ENCODE data around the gene ZNF594. TPM values are rescaled to one million over a fixed set of nuclear protein-coding genes. Genes with fewer than 3 reads are reported as not detected.
A peak's percentile ranks its signal among the peaks of the same experiment; 100 is the strongest.

Gene ZNF594
- total and polyA plus RNA-seq, 10 of the 15 experiments (the other 5 are each of a cell fraction or from before 2014, with no cell fraction given), result 0.98 to 14.3 (median 11.1) TPM

DNA sequence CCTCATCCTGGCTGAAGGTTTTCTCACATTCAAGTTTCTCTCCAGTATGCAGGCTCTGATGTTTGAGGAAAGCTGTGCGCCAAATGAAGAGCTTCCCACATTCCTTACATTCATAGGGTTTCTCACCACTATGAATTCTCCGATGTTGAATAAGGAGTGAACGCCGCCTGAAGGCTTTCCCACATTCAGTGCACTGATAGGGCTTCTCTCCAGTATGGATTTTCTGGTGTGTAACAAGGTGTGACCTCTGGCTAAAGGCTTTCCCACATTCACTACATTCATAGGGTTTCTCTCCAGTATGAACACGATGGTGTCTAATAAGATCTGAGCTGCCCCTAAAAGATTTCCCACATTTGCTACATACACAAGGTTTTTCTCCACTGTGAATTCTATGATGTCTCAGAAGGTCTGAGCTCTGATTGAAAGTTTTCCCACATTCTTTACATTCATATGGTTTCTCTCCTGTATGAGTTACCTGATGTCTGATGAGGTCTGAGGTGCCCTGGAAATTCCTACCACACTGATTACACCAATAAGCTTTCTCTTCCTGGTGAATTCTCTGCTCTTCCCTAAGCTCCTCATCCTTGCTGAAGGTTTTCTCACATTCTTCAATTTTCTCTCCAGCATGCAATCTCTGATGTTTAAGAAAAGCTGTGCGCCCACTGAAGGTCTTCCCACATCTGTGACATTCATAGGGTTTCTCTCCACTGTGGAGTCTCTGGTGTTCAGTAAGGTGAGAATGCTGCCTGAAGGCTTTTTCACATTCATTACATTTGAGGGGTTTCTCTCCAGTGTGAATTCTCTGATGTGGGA, 8.9 kb downstream of the ZNF594 start:
- intact Hi-C loops (cut with micrococcal nuclease; ENCODE audit: unreplicated experiment), result no loop called here
- no peak overlapping the region for H2AFZ ChIP-seq (ENCODE audit: control insufficient read depth, low read depth, low read length)
- RAD21 ChIA-PET (ENCODE audit: unreplicated experiment), result no interaction called here
- FAIRE-seq (no peak), DNase-seq (ENCODE audit: low read depth, low spot score) (no peak), ATAC-seq (no peak)
- H3K4me1 ChIP-seq (ENCODE audit: control insufficient read depth, insufficient read depth, low read length), result no peaks in the 10 kb centered on the region
- no peak overlapping the region for H3K9ac ChIP-seq (ENCODE audit: control insufficient read depth, insufficient read depth, low read length)
- CTCF ChIA-PET, result interaction anchor here (1.2 kb wide), 1 partner anchor 273 kb away, joined by 4 read pairs; no protein-coding TSS in a partner anchor
- H3K9me3 ChIP-seq (replicated peaks; ENCODE audit: control insufficient read depth, insufficient read depth, low read length), result peaks cover 64% of the 10 kb centered on the region
- no peak overlapping the region for H3K4me3 ChIP-seq
- H3K27me3 ChIP-seq (replicated peaks in 1 of 2; ENCODE audit: control insufficient read depth in 2 of 2, insufficient read depth in 2 of 2, low read length in 1 of 2), result no peaks in the 10 kb centered on the region
- SMC1A ChIA-PET (ENCODE audit: uncharacterized antibody, unreplicated experiment), result interaction anchor here (1.7 kb wide), 1 partner anchor 22 kb away, joined by 3 read pairs; no protein-coding TSS in a partner anchor
- no peak overlapping the region for H3K27ac ChIP-seq (ENCODE audit: control insufficient read depth, insufficient read depth)
- in situ Hi-C loops (cut with MboI), result loop anchor here (5.0 kb wide), 1 partner anchor 96 kb away; no protein-coding TSS in a partner anchor
- H3K36me3 ChIP-seq (ENCODE audit: control insufficient read depth in 2 of 2, insufficient read depth in 2 of 2, low read length in 1 of 2), result no peaks in the 10 kb centered on the region
- no peaks in the 10 kb centered on the region for H3K79me2 ChIP-seq (ENCODE audit: control insufficient read depth, insufficient read depth, low read length)
- H3K4me2 ChIP-seq (ENCODE audit: control insufficient read depth, insufficient read depth), result no peak overlapping the region
- POLR2A ChIA-PET, result interaction anchor here (0.6 kb wide), 1 partner anchor 228 kb away, joined by 3 read pairs; no protein-coding TSS in a partner anchor
- BruUV-seq (replicated peaks), result no TSS peak
- 95% methylated on average over 6 of the region's 6 CpGs for WGBS (ENCODE audit: insufficient coverage, insufficient replicate concordance, low lambda C conversion rate, missing lambda C conversion rate)
- no peaks in the 10 kb centered on the region for H4K20me1 ChIP-seq (ENCODE audit: control insufficient read depth, insufficient read depth)
- TF ChIP-seq CBFB (IDR thresholded peaks at IDR 0.05; ENCODE audit: low read depth), result no peak
- TF ChIP-seq POLR2A (IDR thresholded peaks at IDR 0.05; ENCODE audit: low read depth, low read length), result no peak
- TF ChIP-seq CBX5 (IDR thresholded peaks at IDR 0.05; ENCODE audit: low read depth), result peak; percentile 13; the same call in 1 of the 2 replicates
- TF ChIP-seq, protein P1, sequence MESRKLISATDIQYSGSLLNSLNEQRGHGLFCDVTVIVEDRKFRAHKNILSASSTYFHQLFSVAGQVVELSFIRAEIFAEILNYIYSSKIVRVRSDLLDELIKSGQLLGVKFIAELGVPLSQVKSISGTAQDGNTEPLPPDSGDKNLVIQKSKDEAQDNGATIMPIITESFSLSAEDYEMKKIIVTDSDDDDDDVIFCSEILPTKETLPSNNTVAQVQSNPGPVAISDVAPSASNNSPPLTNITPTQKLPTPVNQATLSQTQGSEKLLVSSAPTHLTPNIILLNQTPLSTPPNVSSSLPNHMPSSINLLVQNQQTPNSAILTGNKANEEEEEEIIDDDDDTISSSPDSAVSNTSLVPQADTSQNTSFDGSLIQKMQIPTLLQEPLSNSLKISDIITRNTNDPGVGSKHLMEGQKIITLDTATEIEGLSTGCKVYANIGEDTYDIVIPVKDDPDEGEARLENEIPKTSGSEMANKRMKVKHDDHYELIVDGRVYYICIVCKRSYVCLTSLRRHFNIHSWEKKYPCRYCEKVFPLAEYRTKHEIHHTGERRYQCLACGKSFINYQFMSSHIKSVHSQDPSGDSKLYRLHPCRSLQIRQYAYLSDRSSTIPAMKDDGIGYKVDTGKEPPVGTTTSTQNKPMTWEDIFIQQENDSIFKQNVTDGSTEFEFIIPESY (IDR thresholded peaks at IDR 0.05), result no peak

Measured in GM12878 (cell line).